GM19351 (cell line): Measurements from ENCODE around the gene FAM107B.
"Not testable (repeated sequence)": the region's sequence is repeated elsewhere in the genome, so short reads cannot be mapped to it uniquely, and the experiment has no call there.

Experiments used
- ATAC-seq: cut with Tn5 transposase; IDR thresholded peaks from one replicate; pipeline ENCODE4 v1.9.1; 2021; ENCODE audit warnings: mild to moderate bottlenecking, moderate library complexity; ENCODE audit not compliant: unreplicated experiment

FAM107B gene

GRCh38 chr10:14774797-14775196 is at the start of gene FAM107B:
Gene FAM107B (minus strand): TSS chr10:14774897. CDS start chr10:14774663, 234 bp downstream.
- ATAC-seq: no peak

GRCh38 chr10:14823966-14824365 is 49.3 kb upstream of the FAM107B start:
- no peak for ATAC-seq

GRCh38 chr10:14822879-14823755 is 48.4 kb upstream of the FAM107B start:
- ATAC-seq: no peak

- no peak for ATAC-seq
Measured at GRCh38 chr10:14821635-14822375, 47.1 kb upstream of the FAM107B start.

GRCh38 chr10:14820775-14821154 is 46.1 kb upstream of the FAM107B start:
- ATAC-seq: no peak

- ATAC-seq: no peak
Measured at GRCh38 chr10:14820010-14820774, 45.5 kb upstream of the FAM107B start.

GRCh38 chr10:14816717-14817116 is 42.0 kb upstream of the FAM107B start:
- ATAC-seq: not testable (repeated sequence)

GRCh38 chr10:14815681-14816080 is 41.0 kb upstream of the FAM107B start:
- no peak for ATAC-seq

GRCh38 chr10:14812271-14812670 is 37.6 kb upstream of the FAM107B start:
- no peak for ATAC-seq

GRCh38 chr10:14810969-14811953 is 36.6 kb upstream of the FAM107B start:
- ATAC-seq: no peak

- no peak for ATAC-seq
Measured at GRCh38 chr10:14806318-14806717, 31.6 kb upstream of the FAM107B start.

- ATAC-seq: no peak
Measured at GRCh38 chr10:14803827-14804226, 29.1 kb upstream of the FAM107B start.

GRCh38 chr10:14801723-14802122 is 27.0 kb upstream of the FAM107B start:
- no peak for ATAC-seq

- ATAC-seq: no peak
Measured at GRCh38 chr10:14800397-14800796, 25.7 kb upstream of the FAM107B start.

- no peak for ATAC-seq
Measured at GRCh38 chr10:14798636-14799035, 23.9 kb upstream of the FAM107B start.

- ATAC-seq: no peak
Measured at GRCh38 chr10:14787938-14788337, 13.2 kb upstream of the FAM107B start.

GRCh38 chr10:14784459-14785055 is 9.9 kb upstream of the FAM107B start:
- no peak for ATAC-seq

GRCh38 chr10:14782691-14783363 is 8.1 kb upstream of the FAM107B start:
- ATAC-seq: no peak

- no peak for ATAC-seq
Measured at GRCh38 chr10:14781763-14782162, 7.1 kb upstream of the FAM107B start.
